ENCODE results near the gene ERMARD.

- TF ChIP-seq CTCF (IDR thresholded peaks at IDR 0.05; ENCODE audit: low read depth, low read length): no peak
- no peak for TF ChIP-seq EZH2phosphoT487 (IDR thresholded peaks at IDR 0.05; ENCODE audit: low read depth)
These were observed 37.4 kb downstream of the ERMARD start for GRCh38 chr6:169788809-169789145.

All from OCI-LY3 (cell line).